ENCODE data around the gene TNIP1.

TNIP1 gene

DNA sequence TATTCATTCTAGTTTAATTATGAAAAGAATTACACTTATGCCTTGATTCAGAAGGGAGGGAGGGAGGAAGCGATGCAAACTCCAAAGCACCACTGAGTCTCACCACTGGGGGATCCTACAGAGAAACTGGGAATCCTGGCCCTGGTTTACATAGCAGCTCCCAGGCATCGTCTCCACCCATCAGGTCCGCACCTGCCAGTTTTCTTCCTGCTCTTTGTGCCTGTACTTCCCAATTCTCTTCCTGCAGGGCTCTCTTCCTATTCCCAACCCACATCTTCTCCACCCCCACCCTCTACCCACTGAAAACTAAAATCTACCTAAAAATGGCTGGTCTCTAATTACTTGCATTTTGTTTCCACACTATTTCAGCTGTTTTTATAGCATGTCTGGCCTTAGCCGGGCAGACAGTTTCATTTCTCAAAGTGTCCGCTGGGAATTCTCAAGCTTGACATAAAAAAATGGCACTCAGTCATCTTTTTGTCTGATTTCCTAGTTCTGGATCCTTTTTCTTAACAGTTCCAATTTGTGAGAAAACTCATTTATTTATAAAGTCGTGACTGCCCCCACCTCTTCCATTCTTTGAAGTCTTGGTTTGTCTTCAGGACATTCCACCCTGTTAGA, 1.6 kb upstream of the TNIP1 start:
- DNase-seq = no peak

GRCh38 chr5:151081431-151082281, 822 bp upstream of the TNIP1 start:
- no peak for DNase-seq

DNA sequence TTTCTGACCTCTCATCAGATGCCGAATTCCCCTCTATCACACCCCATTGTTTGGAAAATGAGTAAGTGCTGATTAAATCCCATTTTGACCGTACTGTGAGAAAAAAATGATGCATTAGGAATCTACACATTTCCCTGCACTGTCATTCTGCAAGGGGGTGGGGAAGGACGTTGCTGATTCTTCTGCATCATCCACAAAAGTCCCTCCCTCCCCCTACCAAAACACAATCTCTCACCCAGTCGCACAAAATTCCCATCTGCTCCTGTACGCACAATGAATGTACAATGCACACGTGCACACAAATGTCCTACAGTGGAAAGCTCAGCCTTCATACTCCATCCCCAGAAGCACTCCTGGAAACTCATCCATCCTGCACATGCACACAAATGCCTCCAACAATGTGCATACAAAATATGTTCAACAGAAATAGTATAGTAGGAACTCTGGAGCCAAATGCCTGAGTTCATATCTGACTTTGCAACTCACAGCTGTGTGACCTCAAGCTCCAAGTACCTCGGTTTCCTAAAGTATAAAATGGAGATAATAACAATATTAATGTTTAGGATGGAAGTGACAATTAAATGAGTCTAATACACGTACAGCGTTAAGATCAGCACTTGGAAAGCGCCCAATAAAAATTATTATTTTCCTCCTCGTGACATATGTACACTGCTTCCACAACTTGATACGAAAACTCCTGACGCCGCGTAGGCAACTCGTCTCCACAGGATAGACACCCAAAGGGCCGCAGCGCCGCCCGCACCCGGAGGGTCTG, 809 bp downstream of the TNIP1 start:
- peak; percentile 16 for DNase-seq

- DNase-seq = no peak
Measured at GRCh38 chr5:151078490-151079262, 2.2 kb downstream of the TNIP1 start.

DNA sequence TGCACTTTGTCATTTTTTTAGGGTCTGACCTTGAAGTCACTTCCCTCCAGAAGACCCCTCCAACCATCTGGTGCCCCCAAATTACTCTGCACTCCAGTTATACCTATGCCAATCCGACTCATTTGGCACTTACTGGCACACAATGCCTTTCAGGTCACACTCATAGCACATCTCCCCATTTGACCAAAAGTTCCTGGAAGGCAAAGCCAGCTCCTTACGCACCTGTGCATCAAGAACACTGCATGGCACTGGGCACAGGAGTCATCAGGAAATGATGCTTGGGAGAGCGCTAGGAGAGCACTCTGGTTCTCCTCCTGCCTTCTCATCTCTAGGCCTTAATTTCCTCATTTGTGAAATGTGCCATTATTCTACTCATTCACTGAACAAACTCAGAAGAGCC, 2.9 kb downstream of the TNIP1 start:
- no peak for DNase-seq

- DNase-seq = no peak
Measured at GRCh38 chr5:151077419-151077818, 3.4 kb downstream of the TNIP1 start.

DNA sequence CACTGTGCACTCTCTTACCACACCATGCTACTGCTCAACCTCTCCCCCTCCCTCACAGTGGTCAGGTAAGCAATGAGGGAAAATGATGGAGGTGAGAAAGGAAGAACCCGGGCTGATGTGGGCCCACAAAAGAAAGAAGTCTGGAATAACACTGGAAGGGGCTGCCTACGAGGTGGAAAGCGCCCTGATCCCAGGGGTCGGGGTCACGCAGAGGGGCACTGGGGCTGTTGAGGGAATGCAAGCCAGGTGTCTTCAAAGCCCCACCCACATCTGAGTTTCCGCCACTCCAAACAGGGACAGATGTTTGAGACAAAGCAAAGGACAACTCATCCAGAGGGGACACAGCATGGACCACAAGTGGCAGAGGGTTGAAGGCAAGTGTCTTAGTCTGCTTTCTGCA, 4.2 kb downstream of the TNIP1 start:
- DNase-seq = no peak

DNA sequence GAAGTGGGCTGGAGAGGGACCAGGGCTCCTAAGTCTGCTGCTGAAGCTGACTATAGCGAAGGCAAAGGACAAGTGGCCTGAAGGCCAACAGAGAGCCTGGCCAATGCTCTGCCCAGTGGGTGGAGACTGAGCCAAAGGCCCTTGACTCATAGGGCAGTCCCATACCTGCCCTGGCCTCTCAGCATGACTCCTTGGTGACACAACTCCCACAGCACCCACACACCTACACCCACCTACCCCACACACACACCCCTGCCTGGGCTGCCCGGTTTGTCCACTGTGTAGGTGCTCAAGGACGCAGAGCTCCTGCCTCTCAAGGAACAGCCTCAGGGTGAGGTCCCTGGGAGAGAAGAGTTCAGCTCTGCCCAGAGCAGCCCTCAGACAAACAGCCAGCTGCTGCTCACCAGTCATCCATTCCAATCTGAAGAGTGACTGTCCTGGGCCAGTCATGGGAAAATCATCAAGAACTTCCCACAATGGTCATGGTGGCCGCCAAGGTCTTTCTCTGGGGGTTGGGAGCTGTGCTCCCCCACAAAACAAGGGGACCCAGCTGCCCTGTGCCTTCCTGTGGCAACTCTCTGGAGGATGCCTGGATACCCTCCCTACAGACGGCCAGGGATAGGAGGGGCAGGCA, 5.0 kb downstream of the TNIP1 start:
- DNase-seq = no peak

DNA sequence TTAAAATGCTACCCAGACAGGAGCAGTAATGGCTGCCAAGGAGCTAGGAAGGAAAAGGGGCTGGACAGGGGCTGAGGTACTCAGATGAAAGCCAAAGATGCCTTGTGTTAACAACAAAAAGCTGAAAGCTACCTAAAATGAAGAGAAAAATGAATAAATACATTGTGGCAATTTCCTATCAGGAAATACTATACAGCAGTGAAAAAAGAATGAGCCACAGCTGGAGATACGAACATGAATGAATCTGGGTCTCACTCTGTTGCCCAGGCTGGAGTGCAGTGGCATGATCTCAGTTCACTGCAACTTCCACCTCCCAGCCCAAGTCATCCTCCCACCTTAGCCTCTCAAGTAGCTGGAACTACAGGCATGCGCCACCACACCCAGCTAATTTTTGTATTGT, 6.3 kb downstream of the TNIP1 start:
- no peak for DNase-seq

GRCh38 chr5:151073280-151073679, 7.6 kb downstream of the TNIP1 start:
- no peak for DNase-seq

DNA sequence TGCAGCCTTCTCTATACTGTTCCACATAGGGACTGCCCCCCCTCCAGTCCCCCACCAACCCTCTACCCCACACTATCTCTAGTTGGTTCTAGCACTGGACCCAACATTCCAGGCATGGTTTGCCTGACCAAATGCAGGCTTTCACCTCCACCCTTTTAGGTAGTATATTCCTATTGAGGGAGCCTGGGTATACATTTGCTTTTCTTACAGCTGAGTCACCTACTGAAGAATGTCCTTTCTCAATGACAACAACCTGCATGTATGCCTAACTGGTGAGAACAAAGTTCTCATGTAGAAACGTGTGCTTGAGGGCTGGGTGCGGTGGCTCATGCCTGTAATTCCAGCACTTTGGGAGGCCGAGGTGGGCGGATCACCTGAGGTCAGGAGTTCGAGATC, 8.2 kb downstream of the TNIP1 start:
- no peak for DNase-seq

GRCh38 chr5:151071848-151072629, 8.8 kb downstream of the TNIP1 start:
- DNase-seq = no peak

DNA sequence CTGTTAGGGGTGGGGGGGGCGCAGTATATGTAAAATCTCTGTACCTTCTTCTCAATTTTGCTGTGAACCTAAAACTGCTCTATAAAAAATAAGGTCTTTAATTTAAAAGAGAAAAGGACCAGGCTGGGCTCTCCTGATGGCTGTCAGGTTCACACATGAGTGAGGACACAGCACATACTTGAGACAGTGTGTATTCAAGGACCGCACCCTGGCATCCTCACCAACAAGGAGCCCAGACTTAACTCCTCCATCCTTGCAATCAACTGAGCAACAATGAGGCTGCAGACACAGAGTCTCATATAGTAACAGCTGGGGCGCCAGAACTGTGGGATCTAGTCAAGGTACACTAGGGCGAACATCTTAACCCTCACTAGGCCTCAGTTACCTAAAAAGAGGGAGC, 9.8 kb downstream of the TNIP1 start:
- DNase-seq = no peak

GRCh38 chr5:151070449-151070848, 10.4 kb downstream of the TNIP1 start:
- DNase-seq = no peak

DNA sequence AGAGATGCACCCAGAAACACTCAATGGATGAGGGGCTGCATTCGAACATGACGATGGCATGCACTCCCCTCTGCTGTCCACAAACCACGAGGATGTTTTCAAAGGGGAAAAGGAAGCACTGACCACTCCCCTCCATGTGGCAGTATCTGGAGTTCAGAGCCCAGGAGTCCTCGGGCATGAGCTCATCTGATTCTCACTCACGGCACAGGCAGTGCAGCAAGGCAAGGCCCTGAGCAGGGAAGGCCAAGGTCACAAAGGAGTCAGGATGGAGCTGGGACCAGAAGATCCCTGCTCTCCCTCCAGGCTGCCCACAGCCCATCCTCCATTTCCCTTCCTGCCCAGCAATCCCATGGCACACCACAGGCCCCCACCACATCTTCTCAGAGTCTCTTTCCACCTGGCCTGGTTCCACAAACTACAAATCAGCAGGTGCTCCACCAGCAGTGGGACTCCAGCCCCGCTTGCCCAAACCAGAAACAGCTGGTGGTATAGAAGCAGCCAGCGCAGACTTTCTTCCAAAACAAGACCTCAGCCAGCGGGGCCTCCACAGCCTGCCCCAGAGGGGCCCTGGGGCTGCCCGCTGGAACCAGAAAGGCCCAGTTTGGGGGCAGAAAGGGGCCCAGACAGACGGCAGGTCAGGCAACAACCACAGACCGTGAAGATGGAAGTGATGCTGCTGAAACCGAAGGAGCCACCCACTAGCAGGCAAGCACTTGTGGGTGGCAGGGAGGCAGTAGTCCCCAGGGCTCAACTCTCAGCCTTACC, 12.2 kb downstream of the TNIP1 start:
- no peak for DNase-seq

DNA sequence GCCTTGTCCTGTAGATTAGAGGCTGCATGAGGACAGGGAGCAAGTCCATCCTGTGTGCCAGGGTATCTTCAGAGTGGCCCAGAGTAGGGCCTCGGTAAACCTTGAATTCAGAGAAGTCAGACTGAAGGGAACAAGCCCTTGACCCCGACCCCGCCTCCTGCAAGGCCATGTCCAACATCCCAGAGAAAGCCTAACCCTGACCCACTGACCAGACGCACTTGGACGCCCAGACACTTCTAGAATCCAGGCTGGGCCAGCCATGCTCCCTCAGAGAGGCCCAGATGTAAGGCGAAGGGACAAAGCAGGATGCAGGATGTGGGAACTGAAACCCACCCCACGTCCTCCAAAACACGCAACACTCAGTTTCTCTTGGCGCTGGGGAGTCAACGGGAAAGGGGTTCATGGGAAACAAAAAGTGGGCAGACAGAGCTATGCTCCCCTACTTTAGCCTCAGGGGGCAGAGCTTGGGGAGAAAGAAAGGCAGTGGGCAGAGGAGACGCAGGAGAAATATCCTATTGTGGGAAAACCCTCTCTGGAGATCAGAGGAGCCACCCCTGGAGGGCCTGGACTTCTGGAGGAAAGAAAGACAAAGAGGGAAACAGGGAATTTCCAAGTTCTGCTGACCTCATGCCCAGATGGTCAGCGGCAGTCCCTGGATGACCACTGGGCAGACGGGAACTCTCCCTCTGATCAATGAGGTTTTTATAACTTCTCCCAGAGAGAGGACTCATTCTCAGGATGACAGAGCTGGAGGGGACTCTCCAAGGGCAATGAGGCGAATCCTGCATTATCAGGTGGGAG, 13.0 kb downstream of the TNIP1 start:
- DNase-seq = no peak

GRCh38 chr5:151066920-151067319, 13.9 kb downstream of the TNIP1 start:
- DNase-seq = no peak

- no peak for DNase-seq
Measured at GRCh38 chr5:151065609-151066008, 15.2 kb downstream of the TNIP1 start.

GRCh38 chr5:151064916-151065499, 15.8 kb downstream of the TNIP1 start:
- no peak for DNase-seq

All from NCI-H2171 treated with DMSO at 0.1 percent for 48 hours (cell line).